NOMO-1 (cell line): Measurements from ENCODE around the gene NRTN.

Source experiments
- DNase-seq, 2 experiments: peaks; one replicate each; lab custom pipeline; 2025; ENCODE audit not compliant: unreplicated experiment in 2 of 2; lab: John Stamatoyannopoulos, UW

The NRTN gene

GRCh38 chr19:5864725-5865486 lies 60.0 kb downstream of the NRTN start:
- no peak for DNase-seq

- no peak for DNase-seq
Measured at GRCh38 chr19:5865772-5866171, 60.9 kb downstream of the NRTN start.

- no peak for DNase-seq
Measured at GRCh38 chr19:5867201-5868136, 62.6 kb downstream of the NRTN start.

- no peak for DNase-seq
Measured at GRCh38 chr19:5870986-5871394, 66.1 kb downstream of the NRTN start.

- no peak for DNase-seq
Measured at GRCh38 chr19:5873617-5874199, 68.8 kb downstream of the NRTN start.

DNA sequence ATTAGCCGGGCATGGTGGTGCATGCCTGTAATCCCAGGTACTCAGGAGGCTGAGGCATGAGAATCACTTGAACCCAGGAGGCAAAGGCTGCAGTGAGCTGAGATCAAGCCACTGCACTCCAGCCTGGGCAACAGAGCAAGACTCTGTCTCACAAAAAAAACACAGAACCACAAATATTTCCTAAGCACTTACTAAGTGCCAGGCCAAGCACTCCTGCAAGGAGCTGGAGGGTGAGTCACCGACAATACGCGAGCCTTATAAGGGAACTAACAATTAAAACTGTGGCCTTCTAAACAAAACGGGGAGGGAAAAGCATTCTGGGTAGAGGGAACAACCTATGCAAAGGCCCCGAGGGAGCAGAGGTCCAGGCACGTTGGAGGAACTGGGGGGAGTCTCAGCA lies 69.6 kb downstream of the NRTN start:
- peak; percentile 30 to 68 for DNase-seq

GRCh38 chr19:5877427-5877826 lies 72.6 kb downstream of the NRTN start:
- DNase-seq: no peak

GRCh38 chr19:5877882-5878281 lies 73.0 kb downstream of the NRTN start:
- no peak for DNase-seq
